HEK293T (cell line): ENCODE measurements around the gene TRPM3.

Source experiments
- ARNT ChIP-seq: fragments of 450-650 bp; IDR thresholded peaks from 2 replicates; pipeline ENCODE4 v1.6.1; 2017; ENCODE audit warnings: mild to moderate bottlenecking
- BHLHE40 ChIP-seq: fragments of 450-650 bp; IDR thresholded peaks from 2 replicates; pipeline ENCODE4 v1.6.1; 2016; ENCODE audit warnings: mild to moderate bottlenecking, moderate library complexity, borderline replicate concordance
- ELF4 ChIP-seq: fragments of 450-650 bp; IDR thresholded peaks from 2 replicates; pipeline ENCODE4 v1.6.1; 2017; ENCODE audit warnings: antibody characterized with exemption
- FOXA1 ChIP-seq: fragments of 450-650 bp; IDR thresholded peaks from 2 replicates; pipeline ENCODE4 v1.6.1; 2016; ENCODE audit warnings: mild to moderate bottlenecking
- FOXK2 ChIP-seq: fragments of 450-650 bp; IDR thresholded peaks from 2 replicates; pipeline ENCODE4 v1.6.1; 2016; ENCODE audit warnings: mild to moderate bottlenecking
- FOXM1 ChIP-seq: fragments of 450-650 bp; IDR thresholded peaks from 2 replicates; pipeline ENCODE4 v1.6.1; 2017; ENCODE audit warnings: mild to moderate bottlenecking, borderline replicate concordance
- HDGF ChIP-seq: fragments of 450-650 bp; IDR thresholded peaks from 2 replicates; pipeline ENCODE4 v1.6.1; 2017; ENCODE audit warnings: antibody characterized with exemption, borderline replicate concordance
- LEF1 ChIP-seq: fragments of 450-650 bp; IDR thresholded peaks from 2 replicates; pipeline ENCODE4 v1.6.1; 2017; ENCODE audit warnings: mild to moderate bottlenecking, borderline replicate concordance
- NFRKB ChIP-seq: fragments of 450-650 bp; IDR thresholded peaks from 2 replicates; pipeline ENCODE4 v1.6.1; 2016; ENCODE audit warnings: mild to moderate bottlenecking, moderate library complexity
- SP1 ChIP-seq: fragments of 450-650 bp; IDR thresholded peaks from 2 replicates; pipeline ENCODE4 v1.6.1; 2017
- SUZ12 ChIP-seq: fragments of 450-650 bp; IDR thresholded peaks from 2 replicates; pipeline ENCODE4 v1.6.1; 2016; ENCODE audit warnings: mild to moderate bottlenecking

DNA sequence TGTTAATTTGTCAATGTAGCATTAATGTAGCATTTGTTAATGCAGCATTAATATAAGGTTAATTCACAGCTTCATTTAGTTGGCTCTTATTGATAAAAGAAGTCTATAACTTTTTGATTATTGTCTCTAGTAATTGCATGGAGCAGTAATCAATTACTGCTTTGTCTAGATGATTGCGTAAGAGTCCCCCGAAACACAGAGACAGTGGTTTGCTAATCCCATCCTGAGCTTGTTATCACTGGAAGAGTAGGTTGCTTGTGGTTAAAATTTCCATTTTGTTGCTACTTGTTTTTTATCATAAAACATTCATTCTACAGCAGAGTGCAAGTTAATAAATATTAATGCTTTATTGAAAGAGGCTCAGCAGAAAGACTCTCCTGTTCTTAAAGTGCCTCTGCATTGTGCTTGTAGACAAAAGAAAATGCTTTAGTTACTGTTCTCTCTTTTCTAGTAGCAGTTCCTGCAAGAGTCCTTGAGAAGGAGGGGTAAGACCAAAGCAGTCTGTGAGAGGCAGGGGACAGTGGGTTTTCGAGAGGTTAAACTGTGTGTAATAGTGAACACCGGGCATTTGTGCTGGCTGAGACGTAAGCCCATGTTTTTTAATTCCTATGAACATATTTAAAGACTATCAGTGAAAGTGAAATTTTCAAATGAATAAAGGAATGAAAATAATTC, 291.7 kb downstream of the TRPM3 start:
- no peak for TF ChIP-seq FOXA1
- TF ChIP-seq SP1: no peak
- TF ChIP-seq HDGF: no peak
- TF ChIP-seq NFRKB: no peak
- no peak for TF ChIP-seq ELF4
- no peak for TF ChIP-seq BHLHE40
- no peak for TF ChIP-seq SUZ12
- no peak for TF ChIP-seq FOXK2
- no peak for TF ChIP-seq ARNT
- no peak for TF ChIP-seq FOXM1
- no peak for TF ChIP-seq LEF1
